Upper lobe of right lung (tissue), 1 donor: ENCODE data around the gene OR10P1. TPM values are rescaled to one million over a fixed set of nuclear protein-coding genes. Genes with fewer than 3 reads are reported as not detected.
"Not testable (repeated sequence)": the region's sequence is repeated elsewhere in the genome, so short reads cannot be mapped to it uniquely, and the experiment has no call there.

Experiments
- ATAC-seq: fragments of 200-7000 bp; cut with Tn5 transposase; one replicate; pipeline ENCODE4 v1.9.1; 2020; ENCODE audit warnings: mild to moderate bottlenecking, moderate library complexity
- DNase-seq: peaks from one replicate; pipeline ENCODE4 v3.0.0-alpha.2; 2020
- H3K27ac ChIP-seq: fragments of 200-600 bp; one replicate; pipeline ENCODE4 v1.8.0; 2022
- H3K27me3 ChIP-seq: fragments of 200-600 bp; one replicate; pipeline ENCODE4 v1.8.0; 2022; ENCODE audit warnings: mild to moderate bottlenecking
- H3K36me3 ChIP-seq: fragments of 200-600 bp; one replicate; pipeline ENCODE4 v1.8.0; 2022
- H3K4me1 ChIP-seq: fragments of 200-600 bp; one replicate; pipeline ENCODE4 v1.8.0; 2022
- H3K4me3 ChIP-seq: fragments of 200-600 bp; one replicate; pipeline ENCODE4 v1.8.0; 2022; ENCODE audit warnings: mild to moderate bottlenecking
- H3K9me3 ChIP-seq: fragments of 200-600 bp; one replicate; pipeline ENCODE4 v1.8.0; 2022
- CTCF ChIP-seq: fragments of 200-600 bp; IDR thresholded peaks from one replicate; pipeline ENCODE4 v1.8.0; 2022; ENCODE audit warnings: antibody characterized with exemption
- intact Hi-C: fragments of 100-400 bp; cut with DNase I; formaldehyde crosslinking; loops from one replicate; pipeline ENCODE4 v1.11.0; 2022
- long read RNA-seq: library from polyadenylated mRNA; unstranded; transcript quantifications from one replicate; pipeline ENCODE4 v2.0.0, GENCODE V29; 2021
- total RNA-seq: library from RNA; stranded (reverse); fragmentation: NEBNext Ultra II Directional; extraction: Animal tissue kit (Norgen Biotek cat#: 25700); gene quantifications from one replicate; pipeline ENCODE4 v1.2.1, GENCODE V29; 2021
- donor health status: DM: no; HTN: yes; CAD: no; lungs with severe emphysema.

Gene OR10P1
- total RNA-seq = not detected
- long read RNA-seq = 0 reads

DNA sequence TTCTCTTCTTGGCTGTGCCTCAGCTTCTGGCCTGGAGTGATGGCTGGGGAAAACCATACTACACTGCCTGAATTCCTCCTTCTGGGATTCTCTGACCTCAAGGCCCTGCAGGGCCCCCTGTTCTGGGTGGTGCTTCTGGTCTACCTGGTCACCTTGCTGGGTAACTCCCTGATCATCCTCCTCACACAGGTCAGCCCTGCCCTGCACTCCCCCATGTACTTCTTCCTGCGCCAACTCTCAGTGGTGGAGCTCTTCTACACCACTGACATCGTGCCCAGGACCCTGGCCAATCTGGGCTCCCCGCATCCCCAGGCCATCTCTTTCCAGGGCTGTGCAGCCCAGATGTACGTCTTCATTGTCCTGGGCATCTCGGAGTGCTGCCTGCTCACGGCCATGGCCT lies at the start of gene OR10P1:
TSS of gene OR10P1 (plus strand) at position 40 of the 400 bp plus-strand sequence. CDS start at position 40, 0 bp downstream.
- intact Hi-C loops = no loop called here
- Histone ChIP-seq H3K27me3 (no peaks in the 10 kb centered on the region), H3K4me3 (no peak within 1 kb of the TSS), H3K9me3 (no peaks in the 10 kb centered on the region), H3K36me3 (no peaks in the 10 kb centered on the region), H3K27ac (no peak within 1 kb of the TSS), H3K4me1 (no peaks in the 10 kb centered on the region)
- no peak for TF ChIP-seq CTCF
- DNase-seq = no peak
- ATAC-seq = no peak

DNA sequence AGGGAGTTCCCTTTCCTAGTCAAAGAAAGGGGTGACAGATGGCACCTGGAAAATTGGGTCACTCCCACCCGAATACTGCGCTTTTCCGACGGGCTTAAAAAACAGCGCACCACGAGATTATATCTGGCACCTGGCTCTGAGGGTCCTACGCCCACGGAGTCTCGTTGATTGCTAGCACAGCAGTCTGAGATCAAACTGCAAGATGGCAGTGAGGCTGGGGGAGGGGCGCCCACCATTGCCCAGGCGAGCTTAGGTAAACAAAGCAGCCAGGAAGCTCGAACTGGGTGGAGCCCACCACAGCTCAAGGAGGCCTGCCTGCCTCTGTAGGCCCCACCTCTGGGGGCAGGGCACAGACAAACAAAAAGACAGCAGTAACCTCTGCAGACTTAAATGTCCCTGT lies 46.5 kb upstream of the OR10P1 start:
- intact Hi-C loops, H3K27me3 ChIP-seq, H3K36me3 ChIP-seq, H3K27ac ChIP-seq, H3K9me3 ChIP-seq, ATAC-seq, H3K4me3 ChIP-seq, H3K4me1 ChIP-seq: not testable (repeated sequence)
- peak; percentile 39 for DNase-seq

DNA sequence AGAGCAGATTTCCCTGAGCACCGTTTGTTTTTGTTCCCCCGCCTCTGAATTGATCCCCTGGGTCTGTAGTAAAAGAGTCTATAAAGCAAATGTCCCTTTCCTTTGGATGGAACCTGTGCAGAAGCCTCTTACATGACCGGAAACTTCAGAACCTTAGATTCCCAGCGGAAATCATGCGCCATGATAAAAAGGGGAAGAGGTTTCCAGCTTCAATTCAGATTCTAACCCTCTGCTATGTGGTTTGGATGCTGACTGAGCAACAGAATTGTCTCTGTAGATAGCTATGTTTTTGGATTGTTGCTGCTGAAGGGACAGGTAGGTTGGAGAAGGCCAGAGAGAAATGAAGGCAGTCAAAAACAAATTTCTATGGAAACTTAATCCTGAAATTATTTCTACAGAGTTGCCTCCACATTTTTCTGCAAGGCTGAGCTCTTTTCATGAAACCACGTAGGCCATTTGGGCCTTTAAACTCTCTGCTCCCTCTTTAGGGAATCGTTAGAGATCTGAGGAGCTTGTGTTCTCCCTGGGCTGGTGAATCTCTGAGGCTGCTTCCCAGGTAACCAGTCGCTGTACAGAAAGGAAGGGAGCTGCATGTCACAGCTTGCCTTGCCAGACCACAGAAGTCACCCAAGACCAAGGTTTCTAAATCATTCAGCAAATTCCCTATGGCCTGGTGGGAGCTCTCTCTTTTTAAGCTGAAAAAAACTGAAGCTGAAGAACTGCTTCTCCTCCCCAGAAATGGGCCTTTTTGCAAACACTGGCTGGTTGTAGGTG lies 28.7 kb upstream of the OR10P1 start:
- DNase-seq = no peak
- no peak for TF ChIP-seq CTCF

DNA sequence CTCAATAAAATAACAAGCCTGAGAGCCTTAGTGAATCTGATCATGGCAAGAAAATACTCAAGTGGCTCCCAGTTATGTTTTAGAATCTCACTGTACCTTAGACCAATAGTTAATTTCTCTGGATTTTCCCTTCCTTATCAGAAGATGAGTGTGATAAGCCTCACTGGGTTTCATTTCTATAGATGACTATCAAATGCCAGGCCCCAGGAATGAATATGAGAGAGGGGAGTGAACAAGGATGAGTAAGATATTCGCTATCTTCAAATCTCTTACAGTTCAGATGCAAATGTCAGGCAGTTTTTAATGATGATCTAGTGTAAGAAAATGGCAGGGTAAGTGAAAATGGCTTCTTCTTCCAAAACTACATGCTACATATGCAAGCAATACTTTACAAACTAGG lies 26.1 kb upstream of the OR10P1 start:
- ATAC-seq = no peak
- intact Hi-C loops = loop anchor here (10.0 kb wide), 1 partner anchor 416 kb away; no protein-coding TSS in a partner anchor
- Histone ChIP-seq H3K4me3 (no peak overlapping the region), H3K27me3 (no peaks in the 10 kb centered on the region), H3K27ac (no peak overlapping the region), H3K9me3 (no peaks in the 10 kb centered on the region), H3K4me1 (peaks cover 3% of the 10 kb centered on the region), H3K36me3 (no peaks in the 10 kb centered on the region)
- DNase-seq = no peak
- no peak for TF ChIP-seq CTCF

More for the DNA sequence above, 28.7 kb upstream of the OR10P1 start:
- H3K4me1 ChIP-seq = no peaks in the 10 kb centered on the region
- intact Hi-C loops = no loop called here
- no peak for ATAC-seq
- H3K27me3 ChIP-seq = no peaks in the 10 kb centered on the region
- no peak overlapping the region for H3K27ac ChIP-seq
- no peak overlapping the region for H3K4me3 ChIP-seq
- no peaks in the 10 kb centered on the region for H3K9me3 ChIP-seq
- H3K36me3 ChIP-seq = no peaks in the 10 kb centered on the region

- no peak for DNase-seq
- intact Hi-C loops = loop anchor here (10.0 kb wide), 1 partner anchor 418 kb away; no protein-coding TSS in a partner anchor
- Histone ChIP-seq H3K4me3 (no peak overlapping the region), H3K36me3 (no peaks in the 10 kb centered on the region), H3K27me3 (no peaks in the 10 kb centered on the region), H3K27ac (no peak overlapping the region), H3K4me1 (peaks cover 3% of the 10 kb centered on the region), H3K9me3 (no peaks in the 10 kb centered on the region)
- no peak for TF ChIP-seq CTCF
- ATAC-seq = peak; percentile 82
These were observed 24.0 kb upstream of the OR10P1 start for GRCh38 chr12:55612646-55613045.

- no peak for ATAC-seq
- H3K27ac ChIP-seq = no peak overlapping the region
- DNase-seq = no peak
- intact Hi-C loops = loop anchor here (10.0 kb wide), 1 partner anchor 420 kb away; no protein-coding TSS in a partner anchor
- no peaks in the 10 kb centered on the region for H3K9me3 ChIP-seq
- no peak for TF ChIP-seq CTCF
- H3K36me3 ChIP-seq = no peaks in the 10 kb centered on the region
- H3K27me3 ChIP-seq = no peaks in the 10 kb centered on the region
- no peak overlapping the region for H3K4me3 ChIP-seq
- peaks cover 3% of the 10 kb centered on the region for H3K4me1 ChIP-seq
These were observed 21.9 kb upstream of the OR10P1 start for GRCh38 chr12:55614764-55615163.
